Inflammatory macrophage treated with lipopolysaccharide for 1 hour (primary cell): ENCODE data around the gene CYP4A11.
"Not testable (repeated sequence)": the region's sequence is repeated elsewhere in the genome, so short reads cannot be mapped to it uniquely, and the experiment has no call there.

Experiments
- DNase-seq, 2 donors: peaks; one replicate each; pipeline ENCODE4 v3.0.0-alpha.2; 2020 to 2022

CYP4A11 gene, protein sequence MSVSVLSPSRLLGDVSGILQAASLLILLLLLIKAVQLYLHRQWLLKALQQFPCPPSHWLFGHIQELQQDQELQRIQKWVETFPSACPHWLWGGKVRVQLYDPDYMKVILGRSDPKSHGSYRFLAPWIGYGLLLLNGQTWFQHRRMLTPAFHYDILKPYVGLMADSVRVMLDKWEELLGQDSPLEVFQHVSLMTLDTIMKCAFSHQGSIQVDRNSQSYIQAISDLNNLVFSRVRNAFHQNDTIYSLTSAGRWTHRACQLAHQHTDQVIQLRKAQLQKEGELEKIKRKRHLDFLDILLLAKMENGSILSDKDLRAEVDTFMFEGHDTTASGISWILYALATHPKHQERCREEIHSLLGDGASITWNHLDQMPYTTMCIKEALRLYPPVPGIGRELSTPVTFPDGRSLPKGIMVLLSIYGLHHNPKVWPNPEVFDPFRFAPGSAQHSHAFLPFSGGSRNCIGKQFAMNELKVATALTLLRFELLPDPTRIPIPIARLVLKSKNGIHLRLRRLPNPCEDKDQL

GRCh38 chr1:46941135-46941694 is at the start of gene CYP4A11:
Gene CYP4A11 (minus strand): TSS chr1:46941476. CDS start chr1:46941433, 43 bp downstream.
- DNase-seq: no peak

DNA sequence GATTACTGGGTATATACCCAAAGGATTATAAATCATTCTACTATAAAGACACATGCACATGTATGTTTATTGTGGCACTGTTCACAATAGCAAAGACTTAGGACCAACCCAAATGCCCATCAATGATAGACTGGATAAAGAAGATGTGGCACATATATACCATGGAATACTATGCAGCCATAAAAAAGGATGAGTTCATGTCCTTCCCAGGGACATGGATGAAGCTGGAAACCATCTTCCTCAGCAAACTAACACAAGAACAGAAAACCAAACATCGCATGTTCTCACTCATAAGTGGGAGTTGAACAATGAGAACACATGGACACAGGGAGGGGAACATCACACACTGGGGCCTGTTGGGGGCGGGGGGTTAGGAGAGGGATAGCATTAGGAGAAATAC is 49.3 kb upstream of the CYP4A11 start:
- not testable (repeated sequence) for DNase-seq

DNA sequence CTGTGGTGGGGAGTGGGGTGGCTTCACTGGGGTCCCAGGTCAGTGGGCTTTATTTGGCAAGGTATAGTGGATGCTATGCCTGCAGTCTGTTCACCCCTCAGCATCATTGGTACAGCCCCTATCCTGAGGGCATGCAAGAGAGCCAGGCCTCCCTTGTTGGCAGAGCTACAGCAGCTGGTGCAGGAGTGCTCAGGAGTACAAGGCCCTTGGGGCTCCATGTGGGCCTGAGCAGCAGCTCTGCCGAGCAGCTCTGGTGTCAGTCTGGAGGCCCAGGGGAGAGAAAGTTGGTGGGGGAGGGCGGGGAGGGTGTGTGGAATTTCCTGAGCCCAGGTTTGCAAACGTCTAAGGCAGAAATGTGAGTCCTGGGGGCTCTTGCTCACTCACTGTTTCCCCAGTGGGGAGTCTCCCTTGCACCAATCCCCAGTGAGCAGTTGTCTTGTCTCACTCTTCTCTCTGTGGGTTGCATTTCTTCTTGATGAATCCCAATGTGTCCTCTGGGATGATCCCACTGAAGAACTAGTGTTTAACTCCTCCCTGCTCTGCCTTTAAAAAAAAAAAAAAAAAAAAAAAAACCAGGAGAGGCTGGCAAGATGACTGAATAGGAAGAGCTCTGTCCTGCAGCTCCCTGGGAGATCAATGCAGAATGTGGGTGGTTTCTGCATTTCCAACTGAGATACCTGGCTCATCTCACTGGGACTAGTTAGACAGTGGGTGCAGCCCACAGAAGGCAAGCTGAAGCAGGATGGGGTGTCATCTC is 42.7 kb upstream of the CYP4A11 start:
- DNase-seq: no peak

GRCh38 chr1:46983166-46983829 is 42.0 kb upstream of the CYP4A11 start:
- no peak for DNase-seq

GRCh38 chr1:46969014-46969619 is 27.8 kb upstream of the CYP4A11 start:
- no peak for DNase-seq

DNA sequence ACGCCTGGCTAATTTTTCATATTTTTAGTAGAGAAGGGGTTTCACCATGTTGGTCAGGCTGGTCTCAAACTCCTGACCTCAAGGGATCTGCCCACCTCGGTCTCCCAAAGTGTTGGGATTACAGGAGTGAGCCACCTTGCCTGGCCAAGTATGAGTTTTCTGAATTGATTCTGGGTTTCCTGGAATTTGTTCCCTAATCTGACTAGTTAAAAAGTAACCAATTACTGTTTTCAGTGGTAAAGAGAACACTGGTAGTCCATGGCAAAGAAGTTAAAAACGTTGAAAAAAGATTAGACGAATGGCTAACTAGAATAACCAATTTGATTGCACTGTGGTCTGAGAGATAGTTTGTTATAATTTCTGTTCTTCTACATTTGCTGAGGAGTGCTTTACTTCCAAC is 21.0 kb upstream of the CYP4A11 start:
- DNase-seq: not testable (repeated sequence)

DNA sequence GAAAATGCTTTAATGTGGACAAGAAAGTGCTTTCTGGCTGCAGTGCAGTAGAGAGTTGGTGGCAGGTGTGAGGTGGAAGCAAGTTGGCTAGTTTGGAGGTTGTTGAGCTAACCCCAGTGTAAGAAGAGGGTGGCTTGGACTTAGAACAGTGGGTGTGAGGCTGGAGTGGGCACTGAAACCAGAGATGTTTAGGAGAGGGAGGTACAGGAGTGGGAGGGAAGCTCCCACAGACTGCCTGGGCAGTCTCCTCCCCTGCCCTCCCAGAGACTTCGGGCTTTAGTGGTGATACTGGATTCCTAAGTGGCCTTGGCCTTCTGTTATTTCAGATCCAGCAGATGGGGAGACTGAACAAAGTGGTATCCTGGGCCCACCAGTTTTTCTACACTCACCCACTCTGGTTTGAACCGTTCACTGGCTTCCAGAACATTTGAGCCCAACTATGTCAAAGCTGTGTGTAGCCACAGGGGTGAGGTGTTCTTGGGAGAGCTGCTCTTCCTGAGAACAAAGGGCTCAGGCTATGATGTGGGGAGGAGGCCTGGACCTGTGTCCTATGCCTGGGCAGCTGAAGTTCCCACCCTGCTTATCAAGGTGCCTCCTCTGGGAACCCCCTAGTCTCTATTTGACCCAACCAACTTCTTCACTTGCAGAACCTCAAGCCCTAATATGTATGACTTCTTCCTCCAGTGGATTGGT is 19.9 kb upstream of the CYP4A11 start:
- DNase-seq: no peak

DNA sequence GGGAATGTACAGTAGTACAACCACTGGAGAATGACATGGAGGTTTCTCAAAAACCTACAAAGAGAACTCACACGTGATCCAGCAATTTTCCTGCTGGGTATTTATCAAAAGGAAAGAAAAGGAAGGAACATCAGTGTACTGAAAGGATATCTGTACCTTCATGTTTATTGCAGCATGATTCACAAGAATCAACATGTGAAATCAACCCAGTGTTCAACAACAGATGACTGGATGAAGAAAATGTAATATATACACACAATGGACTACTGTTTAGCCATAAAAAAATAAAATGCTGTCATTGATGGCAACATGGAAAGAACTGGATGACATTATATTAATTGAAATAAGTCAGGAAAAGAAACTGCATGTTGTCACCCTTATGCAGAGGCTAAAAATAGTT is 19.0 kb upstream of the CYP4A11 start:
- DNase-seq: no peak

DNA sequence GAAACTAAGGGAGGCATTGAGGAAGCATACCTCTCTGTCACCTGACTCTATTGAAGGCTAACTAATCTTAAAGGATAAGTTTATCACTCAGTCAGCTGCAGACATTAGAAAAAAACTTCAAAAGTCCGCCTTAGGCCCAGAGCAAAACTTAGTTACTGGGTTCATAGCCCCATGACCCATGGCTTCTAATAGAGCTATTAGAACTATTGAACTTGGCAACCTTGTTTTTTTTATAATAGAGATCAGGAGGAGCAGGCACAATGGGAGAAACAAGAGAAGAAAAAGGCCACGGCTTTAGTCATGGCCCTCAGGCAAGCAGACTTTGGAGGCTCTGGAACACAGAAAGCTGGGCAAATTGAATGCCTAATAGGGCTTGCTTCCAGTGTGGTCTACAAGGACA is 13.8 kb upstream of the CYP4A11 start:
- not testable (repeated sequence) for DNase-seq

GRCh38 chr1:46953847-46954246 is 12.6 kb upstream of the CYP4A11 start:
- DNase-seq: not testable (repeated sequence)

- DNase-seq: not testable (repeated sequence)
Observed at GRCh38 chr1:46949417-46949666, 8.1 kb upstream of the CYP4A11 start.

- no peak for DNase-seq
Observed at GRCh38 chr1:46948629-46949416, 7.5 kb upstream of the CYP4A11 start.

- not testable (repeated sequence) for DNase-seq
Observed at GRCh38 chr1:46947706-46948105, 6.4 kb upstream of the CYP4A11 start.

DNA sequence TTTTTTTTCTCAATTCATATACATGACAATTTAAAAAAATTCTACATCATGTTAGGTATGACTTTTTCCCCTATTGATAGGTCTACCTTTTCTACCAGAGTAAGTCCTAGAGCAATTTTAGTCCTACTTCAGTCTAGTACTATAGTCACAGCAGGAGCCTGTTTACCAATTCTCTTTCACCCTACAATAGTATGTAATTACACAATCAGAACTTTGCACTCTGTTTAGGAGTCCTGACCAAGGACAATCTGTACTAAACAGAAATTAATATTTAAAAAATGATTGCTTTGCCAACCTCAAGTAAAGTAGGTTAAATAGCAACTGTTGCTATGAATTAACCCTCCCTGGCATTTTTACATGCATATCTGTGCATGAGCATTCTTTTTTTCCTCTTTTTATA is 810 bp upstream of the CYP4A11 start:
- no peak for DNase-seq

GRCh38 chr1:46940307-46940706 is 969 bp downstream of the CYP4A11 start:
- DNase-seq: no peak

DNA sequence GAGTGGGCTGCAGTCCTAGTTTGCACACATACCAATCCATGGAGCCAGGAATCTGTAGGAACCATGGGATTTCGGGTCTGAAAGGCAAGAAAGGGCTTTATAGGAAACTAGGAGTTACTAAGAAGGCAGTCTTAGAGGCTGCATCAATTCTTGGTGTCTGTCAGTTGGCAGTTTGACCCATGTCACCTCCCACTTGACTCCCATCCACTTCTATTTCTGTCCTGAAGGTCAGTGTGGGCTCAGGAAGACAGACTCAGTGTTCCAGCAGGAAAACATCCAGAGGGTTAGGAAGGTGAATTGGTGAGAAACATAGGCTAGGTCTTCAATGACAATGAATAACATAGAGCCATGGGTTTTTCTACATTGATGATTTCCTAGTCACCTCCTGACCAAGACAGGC is 4.0 kb downstream of the CYP4A11 start:
- no peak for DNase-seq

GRCh38 chr1:46936788-46937187 is 4.5 kb downstream of the CYP4A11 start:
- DNase-seq: no peak

DNA sequence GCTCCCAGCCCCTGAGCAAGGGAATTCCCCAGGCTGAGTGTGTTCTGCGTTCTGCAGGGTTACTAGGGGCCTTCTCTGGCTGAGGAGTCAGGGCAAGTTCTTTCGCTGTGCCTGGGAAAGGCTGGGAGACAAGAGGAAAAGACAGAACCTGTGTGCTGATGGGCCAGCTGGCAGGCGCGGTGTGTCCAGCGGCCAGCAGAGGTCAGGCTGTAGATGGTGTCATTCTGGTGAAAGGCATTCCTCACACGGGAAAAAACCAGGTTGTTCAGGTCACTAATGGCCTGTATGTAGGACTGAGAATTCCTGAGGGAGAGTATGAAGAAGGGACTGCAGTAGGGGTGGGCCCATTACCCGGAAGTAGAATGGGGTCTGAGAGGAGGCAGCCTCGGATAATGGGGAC is 6.4 kb downstream of the CYP4A11 start:
- DNase-seq: not testable (repeated sequence)

GRCh38 chr1:46932020-46932419 is 9.3 kb downstream of the CYP4A11 start:
- not testable (repeated sequence) for DNase-seq

DNA sequence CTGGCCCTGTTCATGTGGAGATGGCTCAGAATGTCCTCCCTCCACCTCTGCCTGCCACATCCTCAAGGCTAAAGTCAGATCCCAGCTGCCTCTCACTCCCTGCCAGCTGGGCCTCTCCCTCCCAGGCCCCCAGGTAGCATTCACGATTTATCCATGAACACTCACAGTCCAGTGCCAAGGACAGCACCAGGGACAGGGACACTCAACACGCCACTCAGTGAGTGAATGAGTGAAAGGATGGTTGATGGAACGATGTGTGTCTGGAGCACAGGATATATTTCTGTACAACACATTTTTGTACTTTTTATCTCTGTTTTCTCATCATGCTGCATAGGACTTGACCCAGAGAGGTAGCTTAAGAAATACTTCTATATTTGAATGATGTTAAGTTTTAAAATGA is 10.1 kb downstream of the CYP4A11 start:
- no peak for DNase-seq

DNA sequence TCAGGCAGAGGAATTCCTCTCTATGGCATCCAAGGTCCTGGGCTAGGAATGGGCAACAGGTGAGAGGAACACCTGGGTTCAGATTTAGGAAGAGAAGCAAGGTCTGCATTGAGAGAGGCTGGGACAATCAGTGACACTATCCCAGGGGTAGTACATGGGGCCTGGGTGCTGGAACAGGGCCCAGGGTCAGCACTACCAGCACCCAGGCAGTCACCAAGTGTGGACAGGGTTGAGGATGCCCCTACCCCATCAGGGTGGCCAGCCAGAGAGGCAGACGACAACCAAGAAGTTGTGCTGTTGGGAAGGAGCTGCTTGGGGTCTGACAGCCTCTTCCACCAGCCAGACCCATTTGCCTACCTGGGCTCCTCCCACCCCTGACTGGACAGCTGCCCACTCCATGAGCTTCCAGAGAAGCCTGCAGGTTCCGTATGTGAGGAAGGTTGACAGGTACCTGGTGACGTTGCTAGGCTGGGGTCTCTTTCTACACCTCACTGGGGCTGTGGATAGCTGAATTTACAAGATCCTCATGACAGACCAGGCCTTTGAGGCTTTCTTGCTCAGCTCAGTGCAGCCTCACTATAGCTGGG is 13.9 kb downstream of the CYP4A11 start:
- no peak for DNase-seq
